ENCODE results near the gene LKAAEAR1.

The LKAAEAR1 gene

GRCh38 chr20:64035933-64036345, 48.3 kb downstream of the LKAAEAR1 start, which contains the start of gene C20orf204:
C20orf204 (plus strand) TSS chr20:64036182; CDS start chr20:64036324, 142 bp downstream.
- no peak for DNase-seq

GRCh38 chr20:64035066-64035932, 48.9 kb downstream of the LKAAEAR1 start:
- DNase-seq: peak in 1 of 6 experiments; percentile 31

- DNase-seq: no peak
Observed at GRCh38 chr20:64033981-64034493, 50.2 kb downstream of the LKAAEAR1 start.

Measured in stimulated activated naive CD4-positive, alpha-beta T cell (primary cell).